ENCODE results near the gene INAVA.
"Not testable (repeated sequence)": the region's sequence is repeated elsewhere in the genome, so short reads cannot be mapped to it uniquely, and the experiment has no call there.

Gene INAVA

GRCh38 chr1:200911936-200912335 lies 17.2 kb downstream of the INAVA start:
- H3K9ac ChIP-seq (ENCODE audit: low read length); H3K4me1 ChIP-seq (ENCODE audit: insufficient read depth, low read length); H3K27me3 ChIP-seq (ENCODE audit: control insufficient read depth in 1 of 2, insufficient read depth in 2 of 2, low read length in 2 of 2); H3K36me3 ChIP-seq (ENCODE audit: insufficient read depth, low read length); H3K9me3 ChIP-seq (ENCODE audit: low read length); H3K27ac ChIP-seq (ENCODE audit: low read depth, low read length); H3K4me3 ChIP-seq (ENCODE audit: low read depth in 1 of 2, low read length in 2 of 2): not testable (repeated sequence)

GRCh38 chr1:200912737-200913407 lies 18.2 kb downstream of the INAVA start:
- Histone ChIP-seq H3K36me3 (ENCODE audit: insufficient read depth, low read length) (no peaks in the 10 kb centered on the region), H3K9ac (ENCODE audit: low read length) (no peak overlapping the region), H3K4me1 (ENCODE audit: insufficient read depth, low read length) (no peaks in the 10 kb centered on the region), H3K27ac (ENCODE audit: low read depth, low read length) (no peak overlapping the region), H3K27me3 (ENCODE audit: control insufficient read depth in 1 of 2, insufficient read depth in 2 of 2, low read length in 2 of 2) (peaks cover 0 to 4% of the 10 kb centered on the region in 2 donors), H3K4me3 (ENCODE audit: low read depth in 1 of 2, low read length in 2 of 2) (no peak overlapping the region), H3K9me3 (ENCODE audit: low read length) (no peaks in the 10 kb centered on the region)

- Histone ChIP-seq H3K27me3 (ENCODE audit: control insufficient read depth in 1 of 2, insufficient read depth in 2 of 2, low read length in 2 of 2) (peaks cover 0 to 4% of the 10 kb centered on the region in 2 donors), H3K36me3 (ENCODE audit: insufficient read depth, low read length) (no peaks in the 10 kb centered on the region), H3K9ac (ENCODE audit: low read length) (no peak overlapping the region), H3K27ac (ENCODE audit: low read depth, low read length) (no peak overlapping the region), H3K4me1 (ENCODE audit: insufficient read depth, low read length) (no peaks in the 10 kb centered on the region), H3K4me3 (ENCODE audit: low read depth in 1 of 2, low read length in 2 of 2) (no peak overlapping the region), H3K9me3 (ENCODE audit: low read length) (no peaks in the 10 kb centered on the region)
These were observed 21.5 kb downstream of the INAVA start for GRCh38 chr1:200916152-200916551.

- H3K27me3 ChIP-seq (ENCODE audit: control insufficient read depth in 1 of 2, insufficient read depth in 2 of 2, low read length in 2 of 2), result peaks cover 0 to 4% of the 10 kb centered on the region in 2 donors
- H3K9me3 ChIP-seq (ENCODE audit: low read length), result no peaks in the 10 kb centered on the region
- H3K36me3 ChIP-seq (ENCODE audit: insufficient read depth, low read length), result no peaks in the 10 kb centered on the region
- no peak overlapping the region for H3K27ac ChIP-seq (ENCODE audit: low read depth, low read length)
- H3K4me3 ChIP-seq (ENCODE audit: low read depth in 1 of 2, low read length in 2 of 2), result no peak overlapping the region
- no peak overlapping the region for H3K9ac ChIP-seq (ENCODE audit: low read length)
- no peaks in the 10 kb centered on the region for H3K4me1 ChIP-seq (ENCODE audit: insufficient read depth, low read length)
These were observed 22.0 kb downstream of the INAVA start for GRCh38 chr1:200916681-200917080.

GRCh38 chr1:200917291-200917817 lies 22.7 kb downstream of the INAVA start:
- Histone ChIP-seq H3K9ac (ENCODE audit: low read length) (no peak overlapping the region), H3K27ac (ENCODE audit: low read depth, low read length) (no peak overlapping the region), H3K36me3 (ENCODE audit: insufficient read depth, low read length) (no peaks in the 10 kb centered on the region), H3K9me3 (ENCODE audit: low read length) (no peaks in the 10 kb centered on the region), H3K4me3 (ENCODE audit: low read depth in 1 of 2, low read length in 2 of 2) (no peak overlapping the region), H3K27me3 (ENCODE audit: control insufficient read depth in 1 of 2, insufficient read depth in 2 of 2, low read length in 2 of 2) (peaks cover 0 to 4% of the 10 kb centered on the region in 2 donors), H3K4me1 (ENCODE audit: insufficient read depth, low read length) (no peaks in the 10 kb centered on the region)

GRCh38 chr1:200918006-200918405 lies 23.3 kb downstream of the INAVA start:
- H3K27me3 ChIP-seq (ENCODE audit: control insufficient read depth in 1 of 2, insufficient read depth in 2 of 2, low read length in 2 of 2), result peaks cover 0 to 4% of the 10 kb centered on the region in 2 donors
- H3K4me3 ChIP-seq (ENCODE audit: low read depth in 1 of 2, low read length in 2 of 2), result no peak overlapping the region
- no peak overlapping the region for H3K27ac ChIP-seq (ENCODE audit: low read depth, low read length)
- no peak overlapping the region for H3K9ac ChIP-seq (ENCODE audit: low read length)
- no peaks in the 10 kb centered on the region for H3K4me1 ChIP-seq (ENCODE audit: insufficient read depth, low read length)
- no peaks in the 10 kb centered on the region for H3K9me3 ChIP-seq (ENCODE audit: low read length)
- no peaks in the 10 kb centered on the region for H3K36me3 ChIP-seq (ENCODE audit: insufficient read depth, low read length)

- no peak overlapping the region for H3K27ac ChIP-seq (ENCODE audit: low read depth, low read length)
- no peaks in the 10 kb centered on the region for H3K4me1 ChIP-seq (ENCODE audit: insufficient read depth, low read length)
- H3K9me3 ChIP-seq (ENCODE audit: low read length), result no peaks in the 10 kb centered on the region
- H3K27me3 ChIP-seq (ENCODE audit: control insufficient read depth in 1 of 2, insufficient read depth in 2 of 2, low read length in 2 of 2), result peaks cover 0 to 4% of the 10 kb centered on the region in 2 donors
- H3K9ac ChIP-seq (ENCODE audit: low read length), result no peak overlapping the region
- H3K4me3 ChIP-seq (ENCODE audit: low read depth in 1 of 2, low read length in 2 of 2), result no peak overlapping the region
- H3K36me3 ChIP-seq (ENCODE audit: insufficient read depth, low read length), result no peaks in the 10 kb centered on the region
These were observed 24.7 kb downstream of the INAVA start for GRCh38 chr1:200919386-200919785.

- Histone ChIP-seq H3K36me3 (ENCODE audit: insufficient read depth, low read length) (no peaks in the 10 kb centered on the region), H3K27ac (ENCODE audit: low read depth, low read length) (no peak overlapping the region), H3K4me3 (ENCODE audit: low read depth in 1 of 2, low read length in 2 of 2) (no peak overlapping the region), H3K27me3 (ENCODE audit: control insufficient read depth in 1 of 2, insufficient read depth in 2 of 2, low read length in 2 of 2) (no peaks in the 10 kb centered on the region), H3K4me1 (ENCODE audit: insufficient read depth, low read length) (no peaks in the 10 kb centered on the region), H3K9me3 (ENCODE audit: low read length) (no peaks in the 10 kb centered on the region), H3K9ac (ENCODE audit: low read length) (no peak overlapping the region)
These were observed 26.9 kb downstream of the INAVA start for GRCh38 chr1:200921571-200922110.

- no peaks in the 10 kb centered on the region for H3K36me3 ChIP-seq (ENCODE audit: insufficient read depth, low read length)
- H3K27ac ChIP-seq (ENCODE audit: low read depth, low read length), result no peak overlapping the region
- H3K9ac ChIP-seq (ENCODE audit: low read length), result no peak overlapping the region
- H3K4me3 ChIP-seq (ENCODE audit: low read depth in 1 of 2, low read length in 2 of 2), result no peak overlapping the region
- H3K27me3 ChIP-seq (ENCODE audit: control insufficient read depth in 1 of 2, insufficient read depth in 2 of 2, low read length in 2 of 2), result no peaks in the 10 kb centered on the region
- no peaks in the 10 kb centered on the region for H3K4me1 ChIP-seq (ENCODE audit: insufficient read depth, low read length)
- H3K9me3 ChIP-seq (ENCODE audit: low read length), result no peaks in the 10 kb centered on the region
These were observed 27.7 kb downstream of the INAVA start for GRCh38 chr1:200922406-200922805.

- Histone ChIP-seq H3K9ac (ENCODE audit: low read length) (no peak overlapping the region), H3K27ac (ENCODE audit: low read depth, low read length) (no peak overlapping the region), H3K4me1 (ENCODE audit: insufficient read depth, low read length) (no peaks in the 10 kb centered on the region), H3K36me3 (ENCODE audit: insufficient read depth, low read length) (no peaks in the 10 kb centered on the region), H3K27me3 (ENCODE audit: control insufficient read depth in 1 of 2, insufficient read depth in 2 of 2, low read length in 2 of 2) (no peaks in the 10 kb centered on the region), H3K4me3 (ENCODE audit: low read depth in 1 of 2, low read length in 2 of 2) (no peak overlapping the region), H3K9me3 (ENCODE audit: low read length) (no peaks in the 10 kb centered on the region)
These were observed 28.9 kb downstream of the INAVA start for GRCh38 chr1:200923601-200924000.

- Histone ChIP-seq H3K4me1 (ENCODE audit: insufficient read depth, low read length) (no peaks in the 10 kb centered on the region), H3K36me3 (ENCODE audit: insufficient read depth, low read length) (no peaks in the 10 kb centered on the region), H3K27ac (ENCODE audit: low read depth, low read length) (no peak overlapping the region), H3K9me3 (ENCODE audit: low read length) (no peaks in the 10 kb centered on the region), H3K9ac (ENCODE audit: low read length) (no peak overlapping the region), H3K27me3 (ENCODE audit: control insufficient read depth in 1 of 2, insufficient read depth in 2 of 2, low read length in 2 of 2) (no peaks in the 10 kb centered on the region), H3K4me3 (ENCODE audit: low read depth in 1 of 2, low read length in 2 of 2) (no peak overlapping the region)
These were observed 31.1 kb downstream of the INAVA start for GRCh38 chr1:200925831-200926230.

All from muscle layer of colon (tissue), 2 donors.